Measurements from ENCODE around the gene TRIM3. TPM values are rescaled to one million over a fixed set of nuclear protein-coding genes. Genes with fewer than 3 reads are reported as not detected.

Gene TRIM3
- total and polyA plus RNA-seq, 9 donors: 11.4 to 20.0 (median 15.3) TPM

DNA sequence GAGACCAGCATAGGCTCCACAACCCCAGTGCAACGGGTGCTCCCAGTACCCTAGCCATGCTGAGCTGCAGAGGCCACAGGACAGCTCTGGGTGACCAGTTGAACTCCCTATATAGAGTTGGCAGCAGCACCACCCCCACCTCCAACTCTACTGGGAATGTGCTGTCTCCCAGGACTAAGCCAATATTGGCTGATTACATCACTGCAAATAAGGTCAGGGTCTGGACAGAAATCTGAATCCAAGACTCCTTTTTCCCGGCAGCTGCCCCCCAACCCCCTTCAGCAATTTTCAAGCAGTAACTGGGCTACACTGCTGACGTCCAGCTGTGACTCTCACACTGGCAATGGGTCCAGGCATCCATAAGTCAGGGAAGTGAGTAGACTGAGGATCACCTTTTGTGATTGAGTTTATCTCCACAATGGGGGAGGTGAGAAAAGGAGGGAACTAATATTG lies 32.8 kb downstream of the TRIM3 start, which contains the start of gene HPX:
TSS of gene HPX (minus strand) at position 82 of the 453 bp plus-strand sequence. CDS start at position 58, 24 bp downstream.
- no peaks in the 10 kb centered on the region for H3K9me3 ChIP-seq (replicated peaks; ENCODE audit: control insufficient read depth, low read depth, low read length)
- H3K27me3 ChIP-seq (ENCODE audit: control insufficient read depth, insufficient read depth, low read length): no peaks in the 10 kb centered on the region
- no peak within 1 kb of the TSS for H3K4me3 ChIP-seq (ENCODE audit: low read length)
- DNase-seq: no peak
- H3K4me1 ChIP-seq (ENCODE audit: control insufficient read depth, insufficient read depth, low read length): no peaks in the 10 kb centered on the region
- 57% methylated on average over 1 of the region's 3 CpGs for WGBS (ENCODE audit: insufficient coverage)
- no peak within 1 kb of the TSS for H3K27ac ChIP-seq (ENCODE audit: low read length)
- H3K36me3 ChIP-seq (ENCODE audit: control insufficient read depth, insufficient read depth, low read length): no peaks in the 10 kb centered on the region

- Histone ChIP-seq H3K4me1 (ENCODE audit: control insufficient read depth, insufficient read depth, low read length) (no peaks in the 10 kb centered on the region), H3K27ac (ENCODE audit: low read length) (no peak overlapping the region), H3K27me3 (ENCODE audit: control insufficient read depth, insufficient read depth, low read length) (no peaks in the 10 kb centered on the region), H3K36me3 (ENCODE audit: control insufficient read depth, insufficient read depth, low read length) (no peaks in the 10 kb centered on the region), H3K4me3 (ENCODE audit: low read length) (no peak overlapping the region), H3K9me3 (replicated peaks; ENCODE audit: control insufficient read depth, low read depth, low read length) (no peaks in the 10 kb centered on the region)
- DNase-seq: peak; percentile 58
- WGBS (ENCODE audit: insufficient coverage): 6% methylated on average over 1 of the region's 1 CpG
Observed at GRCh38 chr11:6438979-6439571, 34.7 kb downstream of the TRIM3 start.

- WGBS (ENCODE audit: insufficient coverage): 49% methylated on average over 2 of the region's 3 CpGs
- Histone ChIP-seq H3K4me1 (ENCODE audit: control insufficient read depth, insufficient read depth, low read length) (no peaks in the 10 kb centered on the region), H3K27ac (ENCODE audit: low read length) (no peak overlapping the region), H3K9me3 (replicated peaks; ENCODE audit: control insufficient read depth, low read depth, low read length) (no peaks in the 10 kb centered on the region), H3K4me3 (ENCODE audit: low read length) (no peak overlapping the region), H3K36me3 (ENCODE audit: control insufficient read depth, insufficient read depth, low read length) (no peaks in the 10 kb centered on the region), H3K27me3 (ENCODE audit: control insufficient read depth, insufficient read depth, low read length) (no peaks in the 10 kb centered on the region)
- peak; percentile 11 for DNase-seq
Observed at GRCh38 chr11:6437993-6438392, 35.7 kb downstream of the TRIM3 start.

DNA sequence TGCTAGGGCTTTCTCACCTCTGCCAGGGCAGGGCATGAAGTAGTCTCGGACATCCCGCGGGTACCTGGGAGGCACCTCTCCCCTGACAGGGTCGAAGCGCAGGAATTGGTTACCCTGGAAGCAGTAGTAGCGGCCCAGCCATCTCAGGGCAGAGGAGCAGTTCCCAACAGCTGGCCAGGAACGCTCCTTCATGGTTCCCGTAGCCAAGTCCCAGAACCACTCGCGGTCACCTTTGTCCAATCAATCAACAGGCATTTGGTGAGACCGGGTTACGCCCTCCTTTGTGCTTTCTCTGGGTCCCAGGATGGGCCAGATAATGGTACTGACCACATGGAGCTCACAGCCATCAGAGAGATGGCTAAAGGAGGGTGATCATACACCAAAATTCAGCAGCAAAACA lies 36.3 kb downstream of the TRIM3 start:
- WGBS (ENCODE audit: insufficient coverage): 82% methylated on average over 10 of the region's 12 CpGs
- no peak for DNase-seq
- Histone ChIP-seq H3K4me3 (ENCODE audit: low read length) (no peak overlapping the region), H3K27ac (ENCODE audit: low read length) (no peak overlapping the region), H3K36me3 (ENCODE audit: control insufficient read depth, insufficient read depth, low read length) (no peaks in the 10 kb centered on the region), H3K9me3 (replicated peaks; ENCODE audit: control insufficient read depth, low read depth, low read length) (no peaks in the 10 kb centered on the region), H3K27me3 (ENCODE audit: control insufficient read depth, insufficient read depth, low read length) (no peaks in the 10 kb centered on the region), H3K4me1 (ENCODE audit: control insufficient read depth, insufficient read depth, low read length) (no peaks in the 10 kb centered on the region)

GRCh38 chr11:6433998-6434660 lies 39.6 kb downstream of the TRIM3 start:
- no peaks in the 10 kb centered on the region for H3K4me1 ChIP-seq (ENCODE audit: control insufficient read depth, insufficient read depth, low read length)
- DNase-seq: no peak
- H3K4me3 ChIP-seq (ENCODE audit: low read length): no peak overlapping the region
- no peak overlapping the region for H3K27ac ChIP-seq (ENCODE audit: low read length)
- H3K9me3 ChIP-seq (replicated peaks; ENCODE audit: control insufficient read depth, low read depth, low read length): no peaks in the 10 kb centered on the region
- H3K27me3 ChIP-seq (ENCODE audit: control insufficient read depth, insufficient read depth, low read length): no peaks in the 10 kb centered on the region
- peaks cover 2% of the 10 kb centered on the region for H3K36me3 ChIP-seq (ENCODE audit: control insufficient read depth, insufficient read depth, low read length)
- no CpG with 5 or more reads among the region's 5 CpGs for WGBS (ENCODE audit: insufficient coverage)

GRCh38 chr11:6431861-6432260 lies 41.9 kb downstream of the TRIM3 start:
- 73% methylated on average over 3 of the region's 3 CpGs for WGBS (ENCODE audit: insufficient coverage)
- Histone ChIP-seq H3K27me3 (ENCODE audit: control insufficient read depth, insufficient read depth, low read length) (no peaks in the 10 kb centered on the region), H3K36me3 (ENCODE audit: control insufficient read depth, insufficient read depth, low read length) (peaks cover 2% of the 10 kb centered on the region), H3K4me1 (ENCODE audit: control insufficient read depth, insufficient read depth, low read length) (no peaks in the 10 kb centered on the region), H3K4me3 (ENCODE audit: low read length) (no peak overlapping the region), H3K27ac (ENCODE audit: low read length) (no peak overlapping the region), H3K9me3 (replicated peaks; ENCODE audit: control insufficient read depth, low read depth, low read length) (no peaks in the 10 kb centered on the region)
- no peak for DNase-seq

- Histone ChIP-seq H3K36me3 (ENCODE audit: control insufficient read depth, insufficient read depth, low read length) (peaks cover 2% of the 10 kb centered on the region), H3K27me3 (ENCODE audit: control insufficient read depth, insufficient read depth, low read length) (no peaks in the 10 kb centered on the region), H3K9me3 (replicated peaks; ENCODE audit: control insufficient read depth, low read depth, low read length) (no peaks in the 10 kb centered on the region), H3K27ac (ENCODE audit: low read length) (no peak overlapping the region), H3K4me3 (ENCODE audit: low read length) (no peak overlapping the region), H3K4me1 (ENCODE audit: control insufficient read depth, insufficient read depth, low read length) (no peaks in the 10 kb centered on the region)
- DNase-seq: no peak
Observed at GRCh38 chr11:6427516-6427915, 46.2 kb downstream of the TRIM3 start.

- H3K4me1 ChIP-seq (ENCODE audit: control insufficient read depth, insufficient read depth, low read length): peaks cover 12% of the 10 kb centered on the region
- peaks cover 4% of the 10 kb centered on the region for H3K27me3 ChIP-seq (ENCODE audit: control insufficient read depth, insufficient read depth, low read length)
- 90% methylated on average over 2 of the region's 3 CpGs for WGBS (ENCODE audit: insufficient coverage)
- H3K36me3 ChIP-seq (ENCODE audit: control insufficient read depth, insufficient read depth, low read length): no peaks in the 10 kb centered on the region
- no peak overlapping the region for H3K27ac ChIP-seq (ENCODE audit: low read length)
- DNase-seq: no peak
- H3K4me3 ChIP-seq (ENCODE audit: low read length): no peak overlapping the region
- no peaks in the 10 kb centered on the region for H3K9me3 ChIP-seq (replicated peaks; ENCODE audit: control insufficient read depth, low read depth, low read length)
Observed at GRCh38 chr11:6420677-6421076, 53.1 kb downstream of the TRIM3 start.

- peak; percentile 90 for DNase-seq
- peak within 1 kb of the TSS; percentile 71 for H3K4me3 ChIP-seq (ENCODE audit: low read length)
- H3K4me1 ChIP-seq (ENCODE audit: control insufficient read depth, insufficient read depth, low read length): peaks cover 12% of the 10 kb centered on the region
- no peaks in the 10 kb centered on the region for H3K36me3 ChIP-seq (ENCODE audit: control insufficient read depth, insufficient read depth, low read length)
- no peaks in the 10 kb centered on the region for H3K9me3 ChIP-seq (replicated peaks; ENCODE audit: control insufficient read depth, low read depth, low read length)
- H3K27me3 ChIP-seq (ENCODE audit: control insufficient read depth, insufficient read depth, low read length): peaks cover 4% of the 10 kb centered on the region
- under 1% methylated on average over 60 of the region's 75 CpGs for WGBS (ENCODE audit: insufficient coverage)
- peak within 1 kb of the TSS; percentile 80 for H3K27ac ChIP-seq (ENCODE audit: low read length)
Observed at GRCh38 chr11:6419009-6419631, 54.6 kb downstream of the TRIM3 start, which contains the start of gene APBB1. APBB1 (minus strand) TSS chr11:6419094; CDS start chr11:6411347, 7,747 bp downstream.

DNA sequence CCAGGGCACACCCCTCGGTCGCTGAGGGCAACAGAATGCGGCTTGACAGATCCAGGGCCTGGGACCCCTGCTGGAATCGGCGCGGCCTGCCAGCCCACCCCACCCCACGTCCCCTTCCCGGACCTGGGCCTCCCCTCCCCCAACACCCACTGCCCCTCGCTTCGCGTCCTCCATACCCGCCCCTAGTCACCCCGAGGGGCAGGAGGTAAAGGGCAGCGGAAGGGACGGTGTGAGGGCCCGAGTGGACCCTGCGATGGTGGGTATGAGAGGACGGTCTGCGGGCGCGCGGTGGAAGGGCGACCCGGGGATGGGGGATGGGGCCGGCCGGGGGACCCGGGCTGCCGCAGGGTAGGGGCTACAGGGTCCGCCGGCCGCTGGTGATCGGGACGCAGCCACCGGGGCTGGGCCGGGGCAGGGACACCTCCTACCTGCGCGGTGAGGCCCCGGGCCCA lies 55.2 kb downstream of the TRIM3 start:
- WGBS (ENCODE audit: insufficient coverage): 1% methylated on average over 28 of the region's 38 CpGs
- Histone ChIP-seq H3K4me3 (ENCODE audit: low read length) (peak overlapping the region; percentile 71), H3K27ac (ENCODE audit: low read length) (peak overlapping the region; percentile 76), H3K9me3 (replicated peaks; ENCODE audit: control insufficient read depth, low read depth, low read length) (no peaks in the 10 kb centered on the region), H3K4me1 (ENCODE audit: control insufficient read depth, insufficient read depth, low read length) (peaks cover 12% of the 10 kb centered on the region), H3K27me3 (ENCODE audit: control insufficient read depth, insufficient read depth, low read length) (peaks cover 4% of the 10 kb centered on the region), H3K36me3 (ENCODE audit: control insufficient read depth, insufficient read depth, low read length) (no peaks in the 10 kb centered on the region)
- no peak for DNase-seq
